Karpas-422 (cell line): ENCODE results near the gene ETV6. TPM values are rescaled to one million over a fixed set of nuclear protein-coding genes. Genes with fewer than 3 reads are reported as not detected.

Experiments used
- DNase-seq: peaks from one replicate; pipeline ENCODE4 v3.0.0-alpha.2; 2015
- H2AFZ ChIP-seq: fragments of 200-600 bp; sonication (generic); 2 replicates; pipeline ENCODE4 v1.6.1; 2014; ENCODE audit warnings: antibody characterized with exemption, low read length, mixed read lengths
- H3K27ac ChIP-seq: fragments of 200-600 bp; sonication (generic); 2 replicates; pipeline ENCODE4 v1.5.1; 2014; ENCODE audit warnings: mild to moderate bottlenecking, low read length, moderate library complexity
- H3K27me3 ChIP-seq: fragments of 200-600 bp; sonication (generic); 2 replicates; pipeline ENCODE4 v1.6.1; 2014; ENCODE audit warnings: low read length, mixed read lengths
- H3K36me3 ChIP-seq: fragments of 200-600 bp; sonication (generic); 2 replicates; pipeline ENCODE4 v1.6.1; 2014; ENCODE audit warnings: low read length, mixed read lengths; ENCODE audit not compliant: insufficient read depth
- H3K4me1 ChIP-seq: fragments of 200-600 bp; sonication (generic); 2 replicates; pipeline ENCODE4 v1.6.1; 2014; ENCODE audit warnings: mild to moderate bottlenecking, low read length, mixed read lengths
- H3K4me2 ChIP-seq: fragments of 200-600 bp; sonication (generic); 2 replicates; pipeline ENCODE4 v1.6.1; 2014; ENCODE audit warnings: low read length, low read depth, mild to moderate bottlenecking; ENCODE audit not compliant: poor library complexity, severe bottlenecking
- H3K4me3 ChIP-seq: fragments of 200-600 bp; sonication (generic); 2 replicates; pipeline ENCODE4 v1.5.1; 2014; ENCODE audit warnings: mild to moderate bottlenecking, antibody characterized with exemption, low read length, mixed read lengths
- H3K79me2 ChIP-seq: fragments of 200-600 bp; sonication (generic); 2 replicates; pipeline ENCODE4 v1.6.1; 2014; ENCODE audit warnings: mild to moderate bottlenecking, low read length, mixed read lengths
- H3K9ac ChIP-seq: fragments of 200-600 bp; sonication (generic); 2 replicates; pipeline ENCODE4 v1.6.0; 2014; ENCODE audit warnings: low read length
- H3K9me2 ChIP-seq: fragments of 200-600 bp; sonication (generic), shearing (Covaris generic); replicated peaks from 2 replicates; pipeline ENCODE4 v1.6.0; 2014; ENCODE audit warnings: mild to moderate bottlenecking, low read length, moderate library complexity; ENCODE audit not compliant: insufficient read depth
- H3K9me3 ChIP-seq: fragments of 300-700, 200-600 bp; sonication (generic); 2 replicates; pipeline ENCODE4 v1.6.1; 2014; ENCODE audit warnings: low read length, mixed read lengths
- H4K20me1 ChIP-seq: fragments of 200-600 bp; sonication (generic); 2 replicates; pipeline ENCODE4 v1.6.1; 2014; ENCODE audit warnings: mild to moderate bottlenecking, antibody characterized with exemption, low read length, low read depth; ENCODE audit not compliant: insufficient read depth
- total RNA-seq: library from RNA; depleted of rRNA; stranded (reverse); fragments of >200 nt; shearing (Covaris generic); gene quantifications from 2 replicates; pipeline ENCODE4 v1.2.3, GENCODE V29; 2014; ENCODE audit warnings: low replicate concordance

ETV6 gene
- total RNA-seq, 1 experiment from 2014 or later: 1.0 TPM

- no peaks in the 10 kb centered on the region for H3K79me2 ChIP-seq
- H3K4me1 ChIP-seq: peaks cover 15% of the 10 kb centered on the region
- no peak overlapping the region for H3K27ac ChIP-seq
- H3K4me3 ChIP-seq: no peak overlapping the region
- H3K4me2 ChIP-seq: no peak overlapping the region
- H2AFZ ChIP-seq: no peak overlapping the region
- no peaks in the 10 kb centered on the region for H3K27me3 ChIP-seq
- no peaks in the 10 kb centered on the region for H3K9me3 ChIP-seq
- H4K20me1 ChIP-seq: no peaks in the 10 kb centered on the region; the same call in 1 of the 2 replicates
- no peak for DNase-seq
- H3K36me3 ChIP-seq: no peaks in the 10 kb centered on the region
- no peaks in the 10 kb centered on the region for H3K9me2 ChIP-seq
- no peak overlapping the region for H3K9ac ChIP-seq
Observed at GRCh38 chr12:11728154-11728755, 78.8 kb downstream of the ETV6 start.

GRCh38 chr12:11729008-11729407 lies 79.5 kb downstream of the ETV6 start:
- H3K27me3 ChIP-seq: no peaks in the 10 kb centered on the region
- H3K79me2 ChIP-seq: no peaks in the 10 kb centered on the region
- H4K20me1 ChIP-seq: no peaks in the 10 kb centered on the region; the same call in 1 of the 2 replicates

DNA sequence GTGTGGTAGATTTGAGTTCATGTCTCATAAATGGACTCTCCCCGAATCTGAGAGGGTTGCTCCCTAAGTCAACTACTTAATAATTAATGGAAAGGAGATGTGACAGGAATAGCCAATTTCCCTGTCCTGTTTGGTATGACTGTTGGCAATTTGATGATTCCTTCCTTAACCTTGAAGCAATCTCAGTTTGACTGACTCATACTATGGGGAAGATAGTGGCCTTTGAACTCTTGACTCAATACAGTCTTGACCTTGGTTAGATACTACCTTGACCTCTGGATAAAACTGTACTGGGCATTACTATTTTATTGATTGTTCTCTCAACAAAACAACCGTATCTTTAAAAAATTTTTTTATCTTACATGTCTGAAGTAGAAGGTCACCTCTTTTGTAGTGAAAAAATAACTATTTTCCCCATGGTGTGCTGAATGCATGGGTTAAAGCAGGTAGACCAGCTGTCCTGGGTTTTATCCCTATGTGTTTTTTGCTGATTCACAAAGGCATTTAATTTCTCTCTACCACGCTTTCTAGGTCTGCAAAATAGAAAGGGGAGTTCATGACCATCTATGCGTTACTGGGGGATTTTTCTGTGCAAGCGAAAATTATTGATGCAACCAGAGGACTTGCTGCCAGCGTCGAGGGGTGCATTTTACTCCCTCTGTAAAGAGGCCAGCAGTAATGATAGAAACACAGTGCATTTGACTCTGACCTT lies 80.1 kb downstream of the ETV6 start:
- no peaks in the 10 kb centered on the region for H3K9me2 ChIP-seq
- H3K27me3 ChIP-seq: no peaks in the 10 kb centered on the region
- no peaks in the 10 kb centered on the region for H4K20me1 ChIP-seq
- no peak overlapping the region for H3K4me3 ChIP-seq
- no peak overlapping the region for H3K27ac ChIP-seq
- no peaks in the 10 kb centered on the region for H3K36me3 ChIP-seq
- H2AFZ ChIP-seq: no peak overlapping the region
- H3K79me2 ChIP-seq: no peaks in the 10 kb centered on the region
- H3K4me1 ChIP-seq: peaks cover 15% of the 10 kb centered on the region
- no peak overlapping the region for H3K9ac ChIP-seq
- H3K9me3 ChIP-seq: no peaks in the 10 kb centered on the region
- no peak overlapping the region for H3K4me2 ChIP-seq
- no peak for DNase-seq

More at GRCh38 chr12:11729008-11729407, 79.5 kb downstream of the ETV6 start:
- Histone ChIP-seq H3K36me3 (no peaks in the 10 kb centered on the region), H3K9ac (no peak overlapping the region), H3K9me3 (no peaks in the 10 kb centered on the region), H3K9me2 (no peaks in the 10 kb centered on the region), H3K4me2 (no peak overlapping the region), H3K27ac (no peak overlapping the region), H3K4me1 (peaks cover 15% of the 10 kb centered on the region), H2AFZ (no peak overlapping the region), H3K4me3 (no peak overlapping the region)
- DNase-seq: no peak

- Histone ChIP-seq H3K9me3 (no peaks in the 10 kb centered on the region), H3K4me3 (no peak overlapping the region), H3K9ac (no peak overlapping the region), H3K27ac (no peak overlapping the region), H4K20me1 (no peaks in the 10 kb centered on the region), H3K4me2 (no peak overlapping the region), H3K9me2 (no peaks in the 10 kb centered on the region), H2AFZ (no peak overlapping the region), H3K27me3 (no peaks in the 10 kb centered on the region), H3K4me1 (peaks cover 15% of the 10 kb centered on the region), H3K36me3 (no peaks in the 10 kb centered on the region), H3K79me2 (no peaks in the 10 kb centered on the region)
- no peak for DNase-seq
Observed at GRCh38 chr12:11730299-11731041, 81.0 kb downstream of the ETV6 start.

GRCh38 chr12:11731042-11731357 lies 81.5 kb downstream of the ETV6 start:
- H3K9me3 ChIP-seq: no peaks in the 10 kb centered on the region
- no peak overlapping the region for H3K9ac ChIP-seq
- H2AFZ ChIP-seq: no peak overlapping the region
- no peaks in the 10 kb centered on the region for H3K79me2 ChIP-seq
- no peaks in the 10 kb centered on the region for H3K9me2 ChIP-seq
- no peak overlapping the region for H3K27ac ChIP-seq
- no peak overlapping the region for H3K4me2 ChIP-seq
- H3K27me3 ChIP-seq: no peaks in the 10 kb centered on the region
- no peak overlapping the region for H3K4me3 ChIP-seq
- H3K36me3 ChIP-seq: no peaks in the 10 kb centered on the region
- H3K4me1 ChIP-seq: peaks cover 15% of the 10 kb centered on the region
- no peak for DNase-seq
- H4K20me1 ChIP-seq: no peaks in the 10 kb centered on the region

- H3K36me3 ChIP-seq: no peaks in the 10 kb centered on the region
- no peak overlapping the region for H3K9ac ChIP-seq
- H3K9me3 ChIP-seq: no peaks in the 10 kb centered on the region
- no peak overlapping the region for H3K27ac ChIP-seq
- DNase-seq: no peak
- H3K27me3 ChIP-seq: no peaks in the 10 kb centered on the region
- no peak overlapping the region for H2AFZ ChIP-seq
- H4K20me1 ChIP-seq: no peaks in the 10 kb centered on the region
- peaks cover 15% of the 10 kb centered on the region for H3K4me1 ChIP-seq
- H3K9me2 ChIP-seq: no peaks in the 10 kb centered on the region
- no peaks in the 10 kb centered on the region for H3K79me2 ChIP-seq
- H3K4me3 ChIP-seq: no peak overlapping the region
- H3K4me2 ChIP-seq: peak overlapping the region; percentile 21
Observed at GRCh38 chr12:11731455-11731854, 82.0 kb downstream of the ETV6 start.

- H3K79me2 ChIP-seq: no peaks in the 10 kb centered on the region
- DNase-seq: no peak
- no peaks in the 10 kb centered on the region for H3K27me3 ChIP-seq
- no peaks in the 10 kb centered on the region for H3K36me3 ChIP-seq
- no peaks in the 10 kb centered on the region for H4K20me1 ChIP-seq
- no peak overlapping the region for H3K9ac ChIP-seq
- H2AFZ ChIP-seq: no peak overlapping the region
- H3K9me3 ChIP-seq: no peaks in the 10 kb centered on the region
- H3K27ac ChIP-seq: no peak overlapping the region
- H3K4me1 ChIP-seq: peaks cover 15% of the 10 kb centered on the region
- peak overlapping the region; percentile 21 for H3K4me2 ChIP-seq
- no peak overlapping the region for H3K4me3 ChIP-seq
- no peaks in the 10 kb centered on the region for H3K9me2 ChIP-seq
Observed at GRCh38 chr12:11732023-11732422, 82.5 kb downstream of the ETV6 start.

DNA sequence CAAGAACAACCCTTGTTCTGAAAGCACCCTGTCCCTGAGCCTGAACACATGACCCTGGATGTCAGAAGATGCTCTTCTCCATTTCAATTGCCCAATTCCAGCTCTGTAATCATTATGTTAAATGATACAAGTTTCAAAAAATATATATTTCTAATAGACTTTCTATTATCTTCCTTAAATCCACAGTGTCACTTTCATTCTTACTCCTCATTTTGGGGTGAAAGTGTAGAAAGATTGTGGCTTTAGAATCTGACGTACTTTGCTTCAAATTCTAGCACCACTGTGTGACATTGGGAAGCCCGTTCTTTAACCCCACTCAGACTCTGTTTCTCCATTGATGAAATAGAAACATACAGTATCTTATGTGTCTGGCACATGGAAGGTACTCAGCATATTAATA lies 83.2 kb downstream of the ETV6 start:
- Histone ChIP-seq H3K9me2 (no peaks in the 10 kb centered on the region), H3K9me3 (no peaks in the 10 kb centered on the region), H3K4me1 (peaks cover 15% of the 10 kb centered on the region), H3K4me2 (no peak overlapping the region), H3K4me3 (no peak overlapping the region), H3K9ac (no peak overlapping the region), H3K27ac (no peak overlapping the region), H3K36me3 (no peaks in the 10 kb centered on the region), H3K27me3 (no peaks in the 10 kb centered on the region), H3K79me2 (no peaks in the 10 kb centered on the region), H2AFZ (no peak overlapping the region), H4K20me1 (no peaks in the 10 kb centered on the region)
- no peak for DNase-seq
